GM23248 (cell line): ENCODE data around the gene FADS3. TPM values are rescaled to one million over a fixed set of nuclear protein-coding genes. Genes with fewer than 3 reads are reported as not detected.

Experiments
- DNase-seq: peaks from one replicate; pipeline ENCODE4 v3.0.0-alpha.2; 2015
- H2AFZ ChIP-seq: fragments of 200-600 bp; sonication (generic); 2 replicates; pipeline ENCODE4 v1.6.1; 2016; ENCODE audit warnings: antibody characterized with exemption
- H3F3A ChIP-seq: fragments of 200-600 bp; sonication (generic); 2 replicates; pipeline ENCODE4 v1.6.1; 2016; ENCODE audit warnings: mild to moderate bottlenecking, antibody characterized with exemption, mixed run types; ENCODE audit not compliant: insufficient read depth
- H3K27ac ChIP-seq: fragments of 200-600 bp; sonication (generic); 2 replicates; pipeline ENCODE4 v1.5.1; 2016; ENCODE audit warnings: mild to moderate bottlenecking
- H3K27me3 ChIP-seq: fragments of 200-600 bp; sonication (generic); replicated peaks from 2 replicates; pipeline ENCODE4 v1.6.1; 2016; ENCODE audit warnings: mild to moderate bottlenecking; ENCODE audit not compliant: insufficient read depth
- H3K36me3 ChIP-seq: fragments of 200-600 bp; sonication (generic); 2 replicates; pipeline ENCODE4 v1.6.1; 2016; ENCODE audit warnings: low read depth, mild to moderate bottlenecking
- H3K4me1 ChIP-seq: fragments of 200-600 bp; sonication (generic); 2 replicates; pipeline ENCODE4 v1.6.1; 2016; ENCODE audit warnings: mild to moderate bottlenecking; ENCODE audit not compliant: insufficient read depth
- H3K4me2 ChIP-seq: fragments of 200-600 bp; sonication (generic); one replicate; pipeline ENCODE4 v1.6.1; 2016; ENCODE audit warnings: mild to moderate bottlenecking; ENCODE audit not compliant: unreplicated experiment
- H3K4me3 ChIP-seq: fragments of 200-600 bp; sonication (generic); 2 replicates; pipeline ENCODE4 v1.5.1; 2016; ENCODE audit warnings: mild to moderate bottlenecking
- H3K79me2 ChIP-seq: fragments of 200-600 bp; sonication (generic); 2 replicates; pipeline ENCODE4 v1.6.1; 2016; ENCODE audit warnings: mild to moderate bottlenecking; ENCODE audit not compliant: insufficient read depth
- H3K9ac ChIP-seq: fragments of 200-600 bp; sonication (generic); 2 replicates; pipeline ENCODE4 v1.6.1; 2016; ENCODE audit warnings: mild to moderate bottlenecking
- H3K9me2 ChIP-seq: fragments of 200-600 bp; sonication (generic); 2 replicates; pipeline ENCODE4 v1.6.1; 2016; ENCODE audit warnings: mixed run types, mild to moderate bottlenecking, moderate library complexity; ENCODE audit not compliant: insufficient read depth
- H3K9me3 ChIP-seq: fragments of 200-600 bp; sonication (generic); one replicate; pipeline ENCODE4 v1.6.1; 2017; ENCODE audit warnings: low read depth
- H4K20me1 ChIP-seq: fragments of 200-600 bp; sonication (generic); 2 replicates; pipeline ENCODE4 v1.6.0; 2016; ENCODE audit not compliant: insufficient read depth
- EZH2 ChIP-seq: fragments of 200-600 bp; sonication (generic); IDR thresholded peaks from 2 replicates; pipeline ENCODE4 v1.6.1; 2018; ENCODE audit warnings: antibody characterized with exemption, mild to moderate bottlenecking; ENCODE audit not compliant: insufficient read depth, poor library complexity, severe bottlenecking
- EZH2phosphoT487 ChIP-seq: fragments of 200-600 bp; sonication (generic); IDR thresholded peaks from 2 replicates; pipeline ENCODE4 v1.6.1; 2018; ENCODE audit warnings: antibody characterized with exemption, moderate library complexity, mild to moderate bottlenecking, low read depth; ENCODE audit not compliant: insufficient read depth
- WGBS, 2 experiments: methylation state at CpG; one replicate each; pipeline ENCODE4 v1.1.6; 2015 to 2017; ENCODE audit warnings: low lambda C conversion rate in 2 of 2, low coverage in 1 of 2; ENCODE audit errors: missing lambda C conversion rate in 2 of 2; 5-methylcytosine and 5-hydroxymethylcytosine counted together
- in situ Hi-C: fragments of 300-500 bp; cut with MboI; formaldehyde crosslinking; loops from 2 replicates; pipeline ENCODE4 v1.15.0; 2020
- polyA plus RNA-seq: library from polyadenylated mRNA; unstranded; fragments of >200 nt; fragmentation: Nextera tagmentation; extraction: Ambion mirVana; gene quantifications from 2 replicates; pipeline ENCODE4 v1.2.1, GENCODE V29; 2016
- total RNA-seq: library from RNA; depleted of rRNA; stranded (reverse); fragments of >200 nt; shearing (Covaris generic); gene quantifications from 2 replicates; pipeline ENCODE4 v1.2.3, GENCODE V29; 2014

The FADS3 gene
- total and polyA plus RNA-seq, 2 experiments from 2014 or later, result 135 to 203 TPM

DNA sequence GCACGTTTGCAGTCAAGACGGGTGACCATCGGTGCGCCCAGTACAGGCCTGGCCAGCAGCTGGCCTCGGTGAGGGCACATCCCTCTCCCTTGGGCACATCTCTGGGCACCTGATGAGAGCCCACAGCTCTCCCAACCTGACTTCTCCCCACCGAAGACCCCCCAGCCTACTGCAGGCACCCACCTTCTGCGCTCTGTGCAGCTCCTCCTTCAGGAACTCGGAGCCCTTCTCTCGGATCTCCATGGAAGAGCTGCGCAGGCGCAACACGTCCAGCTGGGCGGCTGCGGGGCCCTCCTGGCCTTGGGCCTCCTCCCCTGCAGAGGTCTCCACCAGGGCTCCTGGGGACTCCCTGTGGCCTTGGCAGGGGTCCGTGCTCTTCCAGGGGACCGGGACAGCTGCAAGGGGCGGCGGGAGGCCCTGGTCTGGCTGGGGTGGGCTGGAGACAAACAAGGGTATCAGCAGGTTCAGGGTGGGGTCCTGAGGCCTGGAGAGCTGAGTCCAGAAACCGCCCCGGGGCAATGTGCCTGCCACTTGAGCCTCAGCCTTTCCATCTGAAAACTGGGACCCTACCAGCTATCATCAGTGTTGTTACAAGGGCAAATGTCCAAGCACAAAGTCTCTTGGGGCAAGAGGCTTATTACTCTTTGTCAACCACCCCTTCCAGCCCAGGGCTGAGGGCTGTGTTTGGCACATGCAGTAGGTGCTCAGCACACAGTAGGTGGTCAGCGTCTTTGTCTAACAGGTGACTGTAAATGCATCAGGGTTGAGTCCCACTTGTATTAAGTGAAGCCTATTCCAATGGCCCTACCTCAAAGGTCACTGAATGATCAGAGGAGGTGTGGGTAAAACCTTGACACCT lies 16.8 kb upstream of the FADS3 start:
- H3K4me1 ChIP-seq, result no peaks in the 10 kb centered on the region
- no peak for DNase-seq
- H3K4me3 ChIP-seq, result no peak overlapping the region
- H3K9me3 ChIP-seq, result no peaks in the 10 kb centered on the region
- 90 to 91% methylated on average over 18 to 21 of the region's 21 CpGs for WGBS, 2 experiments
- H3K36me3 ChIP-seq, result no peaks in the 10 kb centered on the region
- no peaks in the 10 kb centered on the region for H3K9me2 ChIP-seq
- no peaks in the 10 kb centered on the region for H3K79me2 ChIP-seq
- H4K20me1 ChIP-seq, result no peaks in the 10 kb centered on the region
- no peaks in the 10 kb centered on the region for H3F3A ChIP-seq
- H3K27me3 ChIP-seq, result no peaks in the 10 kb centered on the region
- no peak overlapping the region for H2AFZ ChIP-seq
- in situ Hi-C loops, result no loop called here
- TF ChIP-seq EZH2phosphoT487 (no peak), EZH2 (no peak)
- no peak overlapping the region for H3K9ac ChIP-seq
- no peak overlapping the region for H3K4me2 ChIP-seq
- no peak overlapping the region for H3K27ac ChIP-seq

DNA sequence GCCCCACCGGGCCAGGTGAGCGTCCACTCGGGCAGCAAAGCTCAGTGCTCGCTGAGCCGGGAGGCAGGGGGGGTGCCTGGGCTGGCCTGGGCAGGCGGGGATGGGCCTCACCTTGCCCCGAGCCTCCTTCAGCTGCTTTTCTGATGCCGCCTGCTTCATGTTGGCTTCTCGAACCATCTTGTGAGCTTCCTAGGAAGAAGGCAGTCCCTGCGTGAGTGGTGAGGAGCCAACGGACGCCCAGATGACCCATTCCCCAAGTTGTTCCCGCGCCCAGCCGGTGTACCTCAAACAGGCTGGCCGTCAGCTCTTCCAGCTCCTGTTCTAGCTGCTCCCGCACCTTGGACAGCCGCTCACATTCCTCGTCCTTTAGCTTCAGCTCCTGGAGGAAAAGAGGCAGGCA lies 15.9 kb upstream of the FADS3 start:
- no peak for TF ChIP-seq EZH2
- TF ChIP-seq EZH2phosphoT487, result no peak
- H3K79me2 ChIP-seq, result no peaks in the 10 kb centered on the region
- H3K36me3 ChIP-seq, result no peaks in the 10 kb centered on the region
- H2AFZ ChIP-seq, result no peak overlapping the region
- WGBS, 2 experiments, result 93% methylated on average over 18 to 19 of the region's 19 CpGs
- in situ Hi-C loops, result no loop called here
- H3K9me2 ChIP-seq, result no peaks in the 10 kb centered on the region
- no peaks in the 10 kb centered on the region for H4K20me1 ChIP-seq
- H3K27ac ChIP-seq, result no peak overlapping the region
- H3F3A ChIP-seq, result no peaks in the 10 kb centered on the region
- no peak overlapping the region for H3K4me3 ChIP-seq
- H3K4me1 ChIP-seq, result no peaks in the 10 kb centered on the region
- H3K9me3 ChIP-seq, result no peaks in the 10 kb centered on the region
- H3K4me2 ChIP-seq, result no peak overlapping the region
- DNase-seq, result no peak
- H3K27me3 ChIP-seq, result no peaks in the 10 kb centered on the region
- no peak overlapping the region for H3K9ac ChIP-seq

DNA sequence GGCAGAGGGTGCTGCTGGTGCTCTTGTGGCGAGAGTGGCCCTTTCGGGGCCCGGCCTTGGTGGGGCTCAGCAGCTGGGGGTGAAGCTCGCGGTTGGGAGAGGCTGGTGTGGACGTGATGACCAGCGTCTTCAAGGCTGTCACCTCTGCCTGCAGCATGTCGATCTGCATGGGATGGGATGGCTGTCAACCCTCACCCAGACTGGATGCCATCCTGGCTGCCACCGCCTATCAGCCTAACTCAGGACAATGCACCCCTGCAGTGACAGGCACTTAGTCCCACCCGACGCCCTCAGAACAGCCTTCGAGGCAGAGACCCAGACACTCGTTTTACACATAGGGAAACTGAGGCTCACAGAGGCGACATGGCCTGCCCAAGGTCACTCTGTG lies 15.2 kb upstream of the FADS3 start:
- Histone ChIP-seq H3K9me2 (no peaks in the 10 kb centered on the region), H3F3A (no peaks in the 10 kb centered on the region), H3K27me3 (no peaks in the 10 kb centered on the region), H2AFZ (no peak overlapping the region), H3K27ac (no peak overlapping the region), H3K9ac (no peak overlapping the region), H3K79me2 (no peaks in the 10 kb centered on the region), H3K4me3 (no peak overlapping the region), H4K20me1 (no peaks in the 10 kb centered on the region), H3K36me3 (no peaks in the 10 kb centered on the region), H3K9me3 (no peaks in the 10 kb centered on the region), H3K4me2 (no peak overlapping the region), H3K4me1 (no peaks in the 10 kb centered on the region)
- DNase-seq, result no peak
- WGBS, 2 experiments, result 93 to 94% methylated on average over 9 to 14 of the region's 14 CpGs
- no peak for TF ChIP-seq EZH2
- TF ChIP-seq EZH2phosphoT487, result no peak
- in situ Hi-C loops, result no loop called here

DNA sequence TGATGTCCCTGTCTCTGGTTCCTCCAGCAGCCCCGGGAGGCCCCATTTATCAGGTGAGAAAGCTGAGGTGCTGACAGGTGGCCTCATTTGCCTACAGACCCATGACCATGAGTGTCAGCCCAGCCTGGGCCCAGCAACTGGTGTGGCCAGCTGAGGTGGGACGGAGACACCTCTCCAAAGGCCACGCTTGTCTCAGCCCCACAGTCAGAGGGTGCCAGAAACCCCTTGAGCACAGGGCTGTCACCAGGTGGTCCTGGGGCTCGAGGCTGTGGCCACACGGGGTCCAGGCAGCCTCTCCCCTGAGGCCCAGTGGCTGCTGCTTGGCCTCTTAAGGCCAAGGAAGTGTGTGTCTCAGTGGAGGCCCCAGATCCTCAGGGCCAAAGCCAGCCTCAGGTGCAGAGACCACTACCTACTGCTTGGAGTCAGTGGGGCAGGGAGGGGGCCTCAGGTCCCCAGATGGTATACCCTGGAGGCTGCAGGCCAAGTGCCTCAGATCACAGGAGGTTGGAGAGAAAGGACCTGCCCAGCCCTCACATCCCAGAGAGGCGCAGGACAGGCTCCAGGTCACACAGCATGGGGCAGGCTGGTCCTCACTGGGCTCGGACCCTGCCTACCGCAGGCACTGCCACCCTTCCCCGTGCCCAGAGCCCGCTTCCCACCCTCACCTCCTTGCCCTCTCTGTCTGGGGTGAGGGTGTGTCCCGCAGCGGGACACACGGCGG lies 14.6 kb upstream of the FADS3 start:
- TF ChIP-seq EZH2 (no peak), EZH2phosphoT487 (no peak)
- Histone ChIP-seq H3K4me2 (no peak overlapping the region), H3K9ac (no peak overlapping the region), H3K4me1 (no peaks in the 10 kb centered on the region), H3K9me3 (no peaks in the 10 kb centered on the region), H3K27ac (no peak overlapping the region), H4K20me1 (no peaks in the 10 kb centered on the region), H3K79me2 (no peaks in the 10 kb centered on the region), H3K9me2 (no peaks in the 10 kb centered on the region), H3K27me3 (no peaks in the 10 kb centered on the region), H3F3A (no peaks in the 10 kb centered on the region), H3K36me3 (no peaks in the 10 kb centered on the region), H2AFZ (no peak overlapping the region), H3K4me3 (no peak overlapping the region)
- no peak for DNase-seq
- in situ Hi-C loops, result no loop called here
- WGBS, 2 experiments, result 84% methylated on average over 12 to 14 of the region's 14 CpGs
